Fibroblast of skin of back (primary cell): ENCODE data around the gene CTNNBL1.

Source experiments
- DNase-seq: peaks from one replicate; pipeline ENCODE4 v3.0.0-alpha.2; 2013

The CTNNBL1 gene

GRCh38 chr20:37777012-37777950 lies 83.5 kb downstream of the CTNNBL1 start:
- DNase-seq: peak; percentile 7

- DNase-seq: peak; percentile 11
Measured at GRCh38 chr20:37777988-37778659, 84.3 kb downstream of the CTNNBL1 start.

- DNase-seq: no peak
Measured at GRCh38 chr20:37781626-37782025, 87.8 kb downstream of the CTNNBL1 start.

GRCh38 chr20:37786043-37786442 lies 92.2 kb downstream of the CTNNBL1 start:
- DNase-seq: no peak

- no peak for DNase-seq
Measured at GRCh38 chr20:37789408-37789807, 95.6 kb downstream of the CTNNBL1 start.

GRCh38 chr20:37790900-37791299 lies 97.1 kb downstream of the CTNNBL1 start:
- no peak for DNase-seq

- DNase-seq: no peak
Measured at GRCh38 chr20:37796121-37796520, 102.3 kb downstream of the CTNNBL1 start.

GRCh38 chr20:37796733-37797132 lies 102.9 kb downstream of the CTNNBL1 start:
- no peak for DNase-seq

GRCh38 chr20:37797669-37798175 lies 103.9 kb downstream of the CTNNBL1 start:
- no peak for DNase-seq

GRCh38 chr20:37798312-37798711 lies 104.5 kb downstream of the CTNNBL1 start:
- DNase-seq: no peak

- DNase-seq: no peak
Measured at GRCh38 chr20:37800618-37801017, 106.8 kb downstream of the CTNNBL1 start.

GRCh38 chr20:37801921-37802320 lies 108.1 kb downstream of the CTNNBL1 start:
- DNase-seq: no peak

- no peak for DNase-seq
Measured at GRCh38 chr20:37803438-37804307, 109.8 kb downstream of the CTNNBL1 start.

- DNase-seq: peak; percentile 16
Measured at GRCh38 chr20:37804584-37805566, 111.0 kb downstream of the CTNNBL1 start.

GRCh38 chr20:37807471-37808232 lies 113.8 kb downstream of the CTNNBL1 start:
- no peak for DNase-seq

- no peak for DNase-seq
Measured at GRCh38 chr20:37808233-37809070, 114.6 kb downstream of the CTNNBL1 start.

- DNase-seq: no peak
Measured at GRCh38 chr20:37810027-37810426, 116.2 kb downstream of the CTNNBL1 start.

GRCh38 chr20:37816003-37816402 lies 122.2 kb downstream of the CTNNBL1 start:
- no peak for DNase-seq

GRCh38 chr20:37816726-37817125 lies 122.9 kb downstream of the CTNNBL1 start:
- DNase-seq: no peak

GRCh38 chr20:37821696-37822095 lies 127.9 kb downstream of the CTNNBL1 start:
- DNase-seq: peak; percentile 81
